GM15510 (cell line): ENCODE measurements around the gene ENPP3.

ENCODE experiments used
- POLR2A ChIP-seq: IDR thresholded peaks from 3 replicates; pipeline ENCODE4 v1.6.1; 2011; ENCODE audit warnings: borderline replicate concordance; ENCODE audit not compliant: insufficient read length; ENCODE audit errors: extremely low read depth

ENPP3 gene

DNA sequence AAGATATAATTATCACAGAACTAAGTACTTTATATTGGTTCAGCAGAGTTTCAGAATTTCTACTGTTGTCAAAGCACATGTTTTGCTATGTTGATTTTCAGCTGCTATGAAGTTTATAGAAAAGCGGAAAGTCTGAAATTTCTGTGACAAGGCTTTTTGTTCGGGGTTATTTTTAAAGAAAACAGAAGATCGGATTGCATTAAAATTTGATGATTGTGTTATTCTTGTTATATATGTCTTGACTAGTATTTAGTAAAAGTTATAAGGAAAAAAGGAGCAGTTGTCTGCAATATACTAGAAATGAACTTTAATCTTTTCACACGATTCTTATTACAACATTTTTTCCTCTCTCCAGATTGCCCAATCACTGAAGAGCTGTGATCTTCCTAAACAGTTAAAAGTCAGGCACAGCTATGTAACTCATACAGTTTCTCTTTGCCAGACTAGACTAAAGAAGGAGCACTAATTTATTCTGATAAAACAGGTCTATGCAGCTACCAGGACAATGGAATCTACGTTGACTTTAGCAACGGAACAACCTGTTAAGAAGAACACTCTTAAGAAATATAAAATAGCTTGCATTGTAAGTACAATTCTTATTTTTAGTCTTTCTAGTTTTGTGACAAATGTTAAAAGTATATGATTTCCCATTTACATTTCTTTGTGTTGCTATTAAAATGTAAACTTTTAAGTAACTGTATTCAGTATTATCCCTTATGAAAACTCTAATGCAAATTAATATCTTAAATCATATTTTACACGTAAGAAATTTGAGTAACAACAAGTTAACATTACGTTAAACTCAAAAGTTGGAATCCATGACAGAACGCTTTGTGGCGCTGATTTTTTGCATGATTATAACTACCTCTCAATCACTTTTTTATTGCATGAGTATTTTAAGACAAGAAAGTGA lies at the start of gene ENPP3:
ENPP3 (plus strand) TSS at position 423 of the 913 bp plus-strand sequence; CDS start at position 506, 83 bp downstream.
- no peak for TF ChIP-seq POLR2A

DNA sequence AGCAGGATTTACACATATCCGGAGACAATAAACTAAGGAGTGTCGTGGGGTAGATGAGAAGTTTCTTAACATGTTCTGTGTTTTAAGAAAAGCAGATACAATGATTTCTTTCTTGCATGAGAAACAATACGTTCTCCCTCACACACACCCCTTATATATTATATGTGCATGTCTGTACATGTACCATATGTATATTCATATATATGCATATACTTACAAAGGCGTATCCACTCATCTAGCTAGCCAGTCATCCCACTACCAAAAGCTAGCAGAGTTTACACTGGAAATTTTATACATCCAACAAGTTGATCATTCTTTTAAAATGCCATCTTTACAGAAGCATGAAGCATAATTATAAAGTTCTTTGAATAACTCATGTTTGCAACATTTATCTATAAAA lies 49.2 kb upstream of the ENPP3 start:
- no peak for TF ChIP-seq POLR2A

GRCh38 chr6:131588643-131589042 lies 48.5 kb upstream of the ENPP3 start:
- TF ChIP-seq POLR2A, result no peak

DNA sequence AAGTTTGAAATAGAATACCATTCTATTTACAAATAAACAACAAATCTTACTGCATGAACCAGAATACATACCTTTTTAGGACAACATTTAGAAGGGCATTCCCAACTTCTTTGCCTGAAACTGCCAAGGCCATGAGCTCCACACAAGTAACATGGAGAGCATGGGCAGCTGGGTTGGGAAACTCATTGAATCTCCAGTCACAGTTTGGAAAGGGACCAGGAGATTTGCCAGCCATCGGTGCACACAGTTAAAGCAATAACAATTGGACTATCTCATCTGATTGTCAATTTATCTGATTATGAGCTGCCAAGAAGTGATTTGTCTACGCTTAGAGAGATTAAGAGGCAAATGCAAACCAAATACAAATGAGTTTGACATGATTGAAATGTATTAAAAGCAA lies 44.2 kb upstream of the ENPP3 start:
- no peak for TF ChIP-seq POLR2A

DNA sequence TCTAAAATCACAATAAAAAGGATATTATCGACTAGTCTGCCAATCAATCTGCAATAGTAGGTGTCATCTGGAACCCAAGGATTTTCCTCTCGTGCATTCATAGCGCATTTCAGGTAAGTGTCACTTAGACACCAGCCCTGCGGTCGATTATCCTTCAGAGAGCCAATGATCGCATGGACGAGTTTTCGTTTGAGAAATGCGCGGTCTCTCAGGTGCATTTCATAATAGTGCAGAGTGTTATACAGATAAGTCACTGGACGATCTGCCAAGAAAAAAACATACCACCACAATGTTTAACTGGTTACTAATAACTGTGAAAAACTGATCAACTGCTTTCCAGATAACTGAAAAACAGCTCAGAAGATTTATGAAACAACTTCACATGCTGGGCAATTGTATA lies 43.0 kb upstream of the ENPP3 start:
- no peak for TF ChIP-seq POLR2A

- no peak for TF ChIP-seq POLR2A
These were observed 39.7 kb upstream of the ENPP3 start for GRCh38 chr6:131597446-131597845.

- no peak for TF ChIP-seq POLR2A
These were observed 36.4 kb upstream of the ENPP3 start for GRCh38 chr6:131600716-131601115.

DNA sequence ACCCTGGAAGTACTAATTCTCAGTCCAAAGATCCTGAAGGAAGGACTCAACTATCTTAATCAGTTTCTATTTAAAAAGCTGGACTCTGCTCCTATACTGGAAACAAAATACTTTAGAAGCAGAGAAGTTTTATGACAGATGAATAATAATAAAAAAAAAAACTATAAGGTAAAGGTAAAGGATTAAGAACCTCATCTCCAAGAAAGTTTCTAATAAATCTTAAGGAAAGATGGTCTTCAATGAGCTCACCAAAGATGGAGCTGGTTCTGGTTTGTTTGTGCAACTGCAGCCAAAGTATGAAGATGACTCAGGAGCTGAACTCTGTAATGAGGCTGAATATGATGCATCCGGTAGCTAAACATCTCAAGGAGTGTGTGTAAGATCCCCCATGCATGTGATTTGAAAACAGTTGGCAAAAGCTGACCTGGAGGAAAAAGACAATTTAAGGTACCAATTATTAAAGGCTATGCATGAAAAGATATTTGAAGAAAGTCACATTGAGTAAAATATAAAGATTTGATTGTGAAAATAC lies 34.3 kb upstream of the ENPP3 start:
- no peak for TF ChIP-seq POLR2A

DNA sequence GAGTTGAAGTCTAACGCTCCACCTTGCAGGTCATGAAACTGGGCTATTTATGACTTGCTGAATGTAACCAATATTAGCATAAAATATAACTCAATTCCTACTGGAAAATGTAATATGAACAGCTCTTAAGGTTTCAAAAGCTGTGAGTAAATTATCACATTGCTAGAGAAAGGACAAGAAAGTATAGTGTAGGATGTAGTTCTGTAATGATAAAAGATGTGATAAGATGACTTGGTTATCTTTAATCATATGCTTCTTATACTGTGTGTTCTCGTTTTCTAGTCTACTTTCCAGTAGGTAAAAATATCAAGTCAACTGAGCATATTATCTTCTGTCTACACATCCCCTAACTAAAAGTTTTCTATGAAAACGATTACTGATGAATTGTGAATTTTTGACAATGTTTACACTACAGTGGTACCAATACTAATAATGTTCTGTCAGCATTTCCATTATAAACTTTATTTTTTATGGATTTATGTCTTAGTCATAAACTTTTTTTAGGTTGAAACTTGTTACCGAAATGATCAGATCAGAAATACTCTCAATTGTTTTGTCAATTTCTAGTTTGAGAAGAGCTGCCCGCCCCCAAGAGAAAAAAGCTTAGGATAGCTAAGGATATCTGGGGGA lies 23.7 kb upstream of the ENPP3 start:
- no peak for TF ChIP-seq POLR2A

GRCh38 chr6:131615275-131615674 lies 21.8 kb upstream of the ENPP3 start:
- no peak for TF ChIP-seq POLR2A

GRCh38 chr6:131627724-131628682 lies 9.1 kb upstream of the ENPP3 start, which contains the start of gene MED23:
Gene MED23, minus strand, starts transcription at chr6:131628242. Its CDS starts 193 bp downstream, at chr6:131628049.
- peak; percentile 74 for TF ChIP-seq POLR2A

DNA sequence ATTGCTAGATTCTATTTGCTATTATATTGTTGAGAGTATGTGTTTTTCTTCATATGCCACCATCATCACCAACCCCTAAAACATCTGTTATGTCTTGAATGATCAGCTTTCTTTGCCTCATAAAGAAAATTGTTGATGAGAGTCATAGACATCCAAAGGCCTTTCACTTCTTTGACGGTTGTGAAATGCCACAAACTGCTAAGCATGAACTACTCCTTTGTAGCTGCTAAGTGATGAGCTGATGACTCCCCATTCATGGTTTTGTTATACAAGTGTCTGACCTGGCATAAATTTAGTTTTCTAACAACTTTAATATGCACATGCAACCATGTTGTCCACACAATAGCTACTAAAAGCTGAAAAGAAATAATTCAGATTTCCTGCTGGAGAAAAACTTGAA lies 8.4 kb upstream of the ENPP3 start:
- no peak for TF ChIP-seq POLR2A

DNA sequence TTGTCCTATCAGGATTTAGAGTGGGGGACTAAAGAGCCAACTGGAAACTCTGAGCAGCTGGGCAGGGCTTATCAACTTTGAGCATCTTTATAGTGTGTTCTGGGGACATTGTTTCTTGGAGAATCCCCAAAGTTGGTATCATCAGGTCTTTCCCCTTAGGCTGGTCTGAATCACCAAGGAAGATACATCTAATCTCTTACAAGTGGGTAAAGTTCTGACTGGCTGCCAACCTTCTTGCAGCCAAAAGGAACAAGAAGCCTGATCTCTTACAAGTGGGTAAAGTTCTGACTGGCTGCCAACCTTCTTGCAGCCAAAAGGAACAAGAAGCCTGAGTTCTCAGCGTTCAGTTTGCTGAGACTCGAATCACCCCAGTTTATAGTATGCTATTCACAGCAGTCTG lies 7.5 kb upstream of the ENPP3 start:
- no peak for TF ChIP-seq POLR2A

GRCh38 chr6:131631625-131632289 lies 5.3 kb upstream of the ENPP3 start:
- TF ChIP-seq POLR2A, result no peak
